Activated naive CD4-positive, alpha-beta T cell (primary cell): ENCODE results near the gene CFAP157.
"Not testable (repeated sequence)": the region's sequence is repeated elsewhere in the genome, so short reads cannot be mapped to it uniquely, and the experiment has no call there.

Experiments used
- DNase-seq, 4 experiments: peaks; one replicate each; lab custom pipeline; 2025; lab: John Stamatoyannopoulos, UW

The CFAP157 gene

DNA sequence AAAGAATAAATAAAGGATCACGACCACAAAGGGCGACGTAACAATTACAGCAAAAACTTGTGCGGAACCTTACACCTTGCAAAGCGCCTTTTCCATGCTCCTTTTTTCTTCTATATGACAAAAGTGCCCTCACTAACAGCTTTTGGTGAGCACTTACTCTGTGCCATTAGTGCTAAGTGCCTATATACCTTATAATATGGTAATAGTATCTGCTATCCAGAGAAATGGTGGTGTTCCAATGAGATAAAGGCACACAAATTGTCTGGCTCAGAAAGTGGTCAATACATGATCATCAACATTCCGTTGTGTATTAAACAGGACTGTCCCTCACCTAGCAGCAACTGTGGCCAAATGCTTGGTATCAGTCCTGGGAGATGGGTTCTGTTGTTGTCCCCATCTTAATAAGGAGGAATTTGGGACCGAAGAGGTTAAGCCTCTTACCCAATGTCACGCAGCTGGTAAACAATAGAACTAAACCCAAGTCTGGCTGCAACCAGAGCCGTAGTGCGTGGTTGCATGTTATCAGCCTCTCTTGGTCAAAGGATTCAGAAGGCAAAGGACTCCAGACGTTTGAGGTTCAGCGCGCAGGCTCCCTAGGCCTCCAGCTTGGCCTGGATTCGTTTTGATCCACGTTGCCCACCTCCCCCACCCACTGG, 28.9 kb downstream of the CFAP157 start:
- no peak for DNase-seq

DNA sequence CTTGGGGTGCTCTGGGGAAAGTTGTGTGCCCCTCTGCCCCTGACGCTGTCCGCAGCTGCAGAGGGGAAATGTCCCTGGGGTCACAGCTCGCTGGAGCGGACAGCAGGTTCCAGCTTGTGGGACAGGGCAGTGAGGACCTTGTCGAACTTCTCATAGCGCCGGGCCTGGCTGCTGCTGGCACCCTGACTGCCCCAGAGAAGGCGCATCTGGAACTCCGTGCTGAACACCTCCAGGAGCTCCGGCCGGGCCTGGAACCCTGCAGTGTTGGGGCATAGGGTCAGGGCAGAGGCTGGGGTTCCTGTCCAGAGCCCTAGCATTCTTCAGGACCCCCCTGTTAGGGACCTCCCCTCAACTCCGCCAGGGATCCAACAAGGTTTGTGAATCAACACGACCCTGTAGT, 31.9 kb downstream of the CFAP157 start:
- no peak for DNase-seq

DNA sequence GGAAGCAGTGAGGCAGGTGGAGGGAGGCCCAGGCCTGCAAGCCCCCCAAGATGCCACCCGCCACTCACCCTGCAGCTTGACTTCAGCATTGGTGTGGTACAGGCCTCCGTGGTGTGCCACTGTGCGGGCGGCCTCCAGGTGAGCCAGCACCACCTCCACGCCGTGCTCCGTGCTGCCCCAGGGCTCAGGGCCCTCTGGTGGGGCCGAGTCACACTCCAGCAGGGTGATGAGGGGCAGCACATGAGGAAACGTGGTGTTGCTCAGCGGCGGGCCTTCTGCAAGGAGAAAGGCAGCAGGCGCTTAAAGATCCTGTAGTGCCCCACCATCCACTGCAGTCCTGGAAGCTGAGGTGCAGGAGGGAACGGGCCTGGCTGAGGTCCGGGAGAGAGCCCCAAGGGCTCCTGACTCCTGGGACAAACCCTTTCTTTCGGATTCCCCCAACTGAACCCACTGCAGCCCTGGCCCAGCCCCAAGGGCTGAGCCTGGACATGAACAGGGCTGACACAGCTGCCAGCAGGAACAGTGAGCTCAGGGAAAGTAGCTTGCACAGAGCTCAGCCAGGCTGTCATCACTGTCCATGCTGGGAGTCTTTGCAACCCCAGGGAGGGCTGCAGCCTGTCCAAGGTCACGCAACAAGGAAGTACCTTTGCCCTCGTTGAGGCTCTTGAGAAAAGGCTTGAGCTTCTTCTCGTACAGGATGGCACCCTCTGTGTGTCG, 33.0 kb downstream of the CFAP157 start:
- DNase-seq, result no peak

DNA sequence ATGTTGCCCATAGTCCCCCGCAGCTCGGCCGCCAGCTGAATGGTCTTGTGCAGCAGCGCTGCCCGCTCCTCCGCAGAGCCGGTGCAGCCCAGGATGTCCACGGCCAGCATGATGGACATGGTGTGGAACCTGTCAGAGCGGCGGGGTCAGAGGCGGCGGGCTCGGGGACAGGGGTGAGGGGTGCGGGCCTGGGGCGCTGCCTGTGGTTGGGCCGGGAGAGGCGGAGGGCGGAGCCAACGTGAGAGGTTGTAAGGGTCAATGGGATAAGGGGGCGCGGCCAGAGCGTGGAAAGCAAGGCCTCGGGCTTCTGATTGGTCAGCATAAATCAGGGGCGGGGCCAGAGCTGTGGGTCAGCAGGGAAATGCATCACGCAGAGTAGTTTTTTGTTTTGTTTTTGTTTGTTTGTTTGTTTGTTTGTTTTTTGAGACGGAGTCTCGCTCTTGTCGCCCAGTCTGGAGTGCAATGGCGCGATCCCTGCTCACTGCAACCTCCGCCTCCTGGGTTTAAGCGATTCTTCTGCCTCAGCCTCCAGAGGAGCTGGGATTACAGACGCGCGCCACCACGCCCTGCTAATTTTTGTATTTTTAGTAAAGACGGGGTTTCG, 35.1 kb downstream of the CFAP157 start:
- DNase-seq, result no peak

DNA sequence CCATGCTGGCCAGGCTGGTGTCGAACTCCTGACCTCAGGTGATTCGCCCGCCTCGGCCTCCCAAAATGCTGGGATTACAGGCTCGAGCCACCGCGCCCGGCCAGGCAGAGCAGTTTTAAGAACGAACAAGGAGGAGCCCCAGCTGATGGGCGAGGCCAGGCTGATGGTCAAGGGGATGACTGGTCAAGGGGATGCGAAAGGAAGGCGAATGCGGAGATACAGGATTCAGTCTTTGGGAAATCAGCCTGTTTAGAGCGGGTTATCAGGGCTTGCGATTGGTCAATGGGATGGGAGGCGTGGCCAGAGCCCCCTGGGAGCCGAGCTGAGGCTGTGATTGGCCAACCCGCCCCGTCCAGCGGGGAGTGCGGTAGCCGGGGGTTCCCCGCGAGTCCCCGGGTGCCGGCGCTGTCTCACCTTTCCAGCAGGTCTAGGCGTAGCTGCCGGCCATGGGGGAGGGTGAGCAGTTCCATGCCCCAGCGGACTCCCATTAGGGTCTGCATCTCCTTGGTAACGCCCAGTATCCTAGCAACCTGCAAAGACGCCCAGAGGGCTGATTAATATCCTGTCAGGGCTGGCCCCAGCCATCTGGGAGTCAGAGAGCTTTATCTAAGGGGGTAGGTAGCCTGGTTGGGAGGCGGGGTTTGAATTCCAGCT, 35.8 kb downstream of the CFAP157 start:
- no peak for DNase-seq

DNA sequence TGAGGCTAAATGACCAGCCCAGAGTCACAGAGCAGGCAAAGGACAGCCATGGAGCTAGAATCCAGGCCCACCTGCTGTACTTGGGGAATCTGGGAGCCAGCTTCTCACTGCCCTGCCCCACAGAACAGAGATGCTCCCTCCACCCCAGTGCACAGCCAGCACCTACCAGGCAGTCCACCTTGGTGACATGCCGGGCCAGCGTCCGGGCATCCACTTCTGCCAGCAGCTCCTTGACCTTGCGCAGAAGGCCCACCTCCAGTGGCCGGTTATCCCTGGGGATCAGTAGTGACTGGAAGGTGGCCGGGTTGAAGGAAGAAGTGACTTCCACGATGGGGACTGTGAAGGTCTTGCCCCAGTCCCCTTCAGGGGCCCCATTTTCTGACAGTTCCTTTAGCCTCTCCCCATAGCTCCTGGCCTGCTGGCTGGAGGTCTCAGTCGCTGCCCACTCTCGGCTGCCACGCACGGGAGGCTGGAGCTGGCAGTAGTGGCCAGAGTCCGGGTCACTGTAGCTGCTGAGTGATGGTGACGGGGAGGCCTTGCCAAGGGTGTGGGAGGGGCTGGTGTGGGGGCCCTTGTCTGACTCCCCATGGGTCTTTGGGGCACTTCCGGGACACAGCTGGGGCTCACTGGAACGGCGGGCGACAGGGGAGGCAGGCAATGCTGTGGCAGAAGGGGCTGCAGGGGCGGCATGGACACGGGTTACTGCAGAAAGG, 37.8 kb downstream of the CFAP157 start:
- DNase-seq, result no peak

DNA sequence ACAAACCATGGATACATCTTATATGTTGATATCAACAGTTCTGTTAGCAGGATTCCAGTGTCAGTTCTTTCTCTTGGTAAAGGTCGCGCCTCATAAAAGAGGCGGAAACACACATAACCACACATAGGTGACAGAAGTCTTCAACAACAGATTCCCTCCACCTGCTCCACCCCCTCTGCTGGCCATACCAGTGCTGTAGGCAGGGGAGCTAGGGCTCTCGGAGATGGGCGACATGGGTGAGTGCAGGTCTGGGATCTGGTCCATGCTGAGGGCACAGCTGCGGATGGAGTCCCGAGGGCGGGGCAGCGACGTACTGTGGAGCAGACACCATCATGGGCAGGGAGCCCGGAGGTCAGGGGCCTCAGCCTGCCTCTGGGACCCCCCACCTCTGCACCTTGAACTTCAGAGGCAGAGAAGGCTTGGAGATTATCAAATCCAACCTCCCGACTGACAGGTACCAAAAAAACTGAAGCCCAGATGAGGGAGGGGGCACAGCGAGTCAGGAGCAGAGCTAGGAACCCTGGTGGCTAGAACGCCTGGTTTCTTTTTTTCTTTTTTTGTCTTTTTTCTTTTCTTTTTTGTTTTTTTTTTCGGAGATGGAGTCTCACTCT, 40.3 kb downstream of the CFAP157 start:
- DNase-seq, result peak in 1 of 4 experiments; percentile 14

DNA sequence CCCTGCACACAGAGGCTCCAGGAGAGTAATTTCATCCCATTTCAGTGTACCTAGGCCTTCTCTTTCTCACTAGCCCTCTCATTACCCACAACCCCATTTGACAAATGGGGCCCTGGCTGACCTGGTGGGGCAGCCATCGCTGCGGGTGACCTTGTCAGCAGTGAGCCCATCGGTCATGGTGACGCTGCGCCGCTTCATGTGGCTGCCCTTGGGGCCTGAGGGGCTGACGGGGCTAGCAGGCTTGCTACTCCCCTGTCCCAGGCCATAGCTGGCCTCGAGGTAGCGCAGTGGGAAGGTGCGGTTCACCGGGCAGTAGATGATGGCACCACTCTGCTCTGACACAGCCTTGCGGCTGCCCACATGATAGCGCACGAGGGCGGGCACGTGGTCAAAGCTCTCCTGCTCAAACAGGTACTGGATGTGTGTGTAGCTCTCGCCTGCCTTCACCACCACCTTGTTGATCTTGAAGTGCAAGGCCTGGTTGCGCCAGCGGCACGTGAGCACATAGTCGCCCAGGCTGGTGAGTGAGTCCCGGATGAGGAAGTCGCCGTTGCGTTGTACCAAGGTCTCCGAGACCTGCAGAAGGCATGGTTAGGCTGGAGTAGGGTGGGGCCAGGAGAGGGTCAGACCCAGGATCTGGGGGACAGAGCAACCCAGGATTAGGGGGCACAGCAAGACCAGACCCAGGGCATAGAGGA, 42.5 kb downstream of the CFAP157 start:
- DNase-seq, result no peak

DNA sequence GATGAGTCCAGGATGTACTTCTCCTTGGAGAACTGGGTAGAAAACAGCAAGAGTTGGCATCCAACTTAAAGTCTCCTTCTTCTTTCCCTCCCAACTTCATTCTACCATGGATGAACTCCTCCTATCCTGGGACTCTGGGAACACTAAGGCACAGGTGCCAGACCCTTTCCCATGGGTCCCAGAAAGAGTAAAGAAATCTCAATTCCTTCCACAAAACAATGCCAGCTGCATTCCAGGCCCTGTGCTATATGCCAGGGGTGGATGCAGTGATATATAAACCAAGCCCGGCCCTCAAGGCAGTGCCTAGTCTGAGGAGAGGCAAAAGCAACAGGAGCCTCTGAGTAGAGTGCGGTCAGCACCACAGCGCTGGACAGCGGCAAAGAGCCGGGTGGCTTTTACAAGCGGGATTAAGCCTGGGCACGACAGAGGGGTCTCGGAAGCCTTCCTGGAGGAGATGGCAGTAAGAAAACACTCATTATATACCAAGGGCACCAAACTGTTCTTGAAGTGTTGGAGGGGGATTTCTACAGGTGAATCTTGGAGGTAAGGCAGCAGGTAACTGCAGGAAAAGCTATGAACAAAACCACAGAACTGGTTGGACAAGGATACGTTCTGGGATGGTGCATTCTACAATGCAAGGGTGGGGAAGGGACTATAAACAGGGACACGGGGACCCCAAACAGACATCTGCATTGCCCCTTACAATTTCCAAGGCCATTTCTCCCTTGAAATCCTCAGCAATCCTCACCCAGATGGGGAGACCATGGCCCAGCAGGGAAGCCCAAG, 44.7 kb downstream of the CFAP157 start:
- DNase-seq, result no peak

DNA sequence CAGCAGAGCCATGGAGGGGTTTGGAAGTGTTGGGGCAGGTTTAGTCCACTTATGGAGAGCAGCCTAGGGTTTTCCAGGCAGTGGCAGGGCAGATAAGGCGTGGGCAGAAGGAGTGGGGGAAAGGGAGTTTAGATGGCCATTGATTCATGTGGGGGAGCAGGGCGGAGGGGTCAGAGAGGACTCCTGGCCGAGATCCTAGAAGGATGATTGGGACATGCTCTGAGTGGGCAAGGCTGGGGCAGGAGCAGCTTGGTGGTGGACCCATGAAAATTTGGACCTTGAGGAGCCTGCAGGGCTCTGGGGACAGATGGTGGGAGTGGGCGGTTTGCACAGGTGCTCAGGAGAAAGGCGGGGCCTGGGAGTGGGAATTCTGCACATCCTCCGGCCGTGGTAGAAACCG, 46.4 kb downstream of the CFAP157 start:
- no peak for DNase-seq

DNA sequence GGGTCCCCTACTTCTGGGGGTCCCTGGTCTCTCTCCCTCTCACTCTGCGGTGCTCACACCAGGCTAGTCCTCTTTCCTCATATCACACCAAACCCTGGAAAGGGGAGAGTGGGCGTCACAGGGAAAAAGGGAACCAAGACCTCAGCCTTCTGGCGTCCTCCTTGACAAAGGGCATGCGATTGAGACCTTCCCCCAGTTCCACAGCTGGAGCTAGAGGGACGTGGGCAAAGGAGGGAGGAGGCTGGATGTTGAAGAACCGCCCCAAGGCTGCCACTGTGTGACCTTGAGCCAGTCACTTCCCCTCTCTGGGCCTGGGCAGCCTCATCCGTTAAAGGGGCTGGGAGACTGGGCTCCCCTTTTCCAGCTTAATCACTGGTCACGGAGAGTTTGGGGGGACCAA, 46.8 kb downstream of the CFAP157 start:
- DNase-seq, result no peak

DNA sequence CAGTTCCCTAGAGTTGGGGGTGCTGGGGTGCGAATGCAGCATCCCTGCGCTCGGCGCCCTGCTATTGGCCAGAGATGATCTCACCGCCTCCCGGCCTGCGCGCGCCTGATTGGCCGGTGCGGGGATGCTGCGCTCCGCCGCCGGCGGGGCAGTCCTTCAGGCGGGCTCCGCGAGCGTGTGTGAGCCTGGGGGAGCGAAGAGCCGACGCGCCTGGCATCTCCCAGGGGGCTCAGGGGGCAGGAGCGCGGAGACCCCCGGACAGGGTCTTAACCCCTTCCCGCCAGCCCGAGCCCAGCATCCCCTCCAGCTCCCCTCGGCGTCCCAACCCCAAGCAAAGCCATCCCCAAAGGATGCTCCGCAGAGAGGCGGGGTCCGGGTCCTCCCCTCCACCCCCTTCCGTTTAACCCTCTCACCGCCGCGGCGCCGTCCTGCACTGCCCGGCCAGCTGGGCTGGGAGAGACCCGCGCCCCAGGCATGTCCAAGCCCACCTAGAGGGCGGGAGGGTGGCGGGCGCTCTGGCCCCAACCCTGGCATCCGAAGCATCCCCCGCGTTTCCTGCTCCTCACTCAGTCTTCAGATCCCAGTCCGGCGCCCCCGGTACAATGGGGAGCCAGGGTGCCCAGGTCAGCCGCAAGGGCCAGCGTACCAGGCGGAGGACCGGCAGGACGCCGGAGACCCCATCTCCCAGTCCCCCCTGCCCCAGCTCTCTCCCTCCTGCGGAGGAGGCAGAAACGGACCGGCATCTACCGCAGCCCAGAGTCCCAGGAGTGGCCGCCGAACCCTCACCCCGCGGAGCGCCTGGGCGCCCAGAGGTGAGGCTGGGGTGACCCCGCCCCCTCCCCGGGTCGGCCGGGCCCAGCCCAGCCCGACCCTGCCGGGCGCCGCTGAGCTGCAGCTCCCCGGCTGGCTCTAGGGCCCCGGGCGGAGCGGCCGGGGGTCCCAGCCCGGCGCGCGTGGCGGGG, 47.6 kb downstream of the CFAP157 start:
- DNase-seq, result no peak

DNA sequence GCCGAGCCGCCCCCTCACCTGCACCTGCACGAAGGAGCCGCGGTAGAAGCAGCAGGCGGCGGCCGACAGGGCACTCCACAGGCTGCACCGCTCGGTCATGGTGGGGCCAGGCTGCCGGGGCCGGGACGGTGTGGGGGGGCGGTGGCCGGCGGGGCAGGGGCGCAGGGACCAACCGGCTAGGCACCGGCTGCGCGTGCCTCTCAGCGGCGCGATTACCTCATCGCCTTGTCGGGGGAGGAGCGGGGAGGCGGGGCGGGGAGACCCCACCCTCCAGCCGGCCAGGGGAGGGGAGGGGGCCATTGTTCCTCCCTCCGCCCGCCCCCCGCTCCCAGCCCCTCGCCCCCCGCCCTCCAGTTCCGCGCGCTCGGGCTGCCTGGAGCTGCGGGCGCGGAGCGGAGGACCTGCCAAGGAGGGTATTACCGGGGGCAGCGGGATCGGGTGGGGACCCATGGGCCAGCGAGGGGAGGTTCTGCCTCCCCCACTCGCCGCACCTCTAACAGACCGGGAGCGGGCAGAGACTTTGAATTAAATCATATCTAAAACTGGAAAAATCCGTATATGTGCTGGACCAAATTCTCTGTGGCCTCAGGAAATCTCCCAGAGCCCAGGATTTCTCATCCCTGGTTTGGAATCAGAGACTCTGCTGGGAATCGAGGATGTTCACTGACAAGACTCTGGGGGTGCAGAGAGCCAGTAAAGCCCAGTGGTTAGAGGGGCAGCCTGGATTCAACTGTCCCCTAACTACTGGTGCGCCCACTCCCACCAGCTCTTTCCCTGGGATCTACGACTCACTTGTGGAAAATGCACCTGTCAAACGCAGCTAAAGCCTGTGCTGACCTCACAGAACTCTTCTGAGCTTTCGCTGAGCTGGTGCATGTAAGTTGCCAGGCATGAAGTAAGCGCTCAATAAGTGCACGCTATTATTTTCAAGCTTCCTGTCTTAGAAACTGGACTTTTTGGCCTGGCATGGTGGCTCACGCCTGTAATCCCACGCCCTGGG, 48.6 kb downstream of the CFAP157 start:
- no peak for DNase-seq

DNA sequence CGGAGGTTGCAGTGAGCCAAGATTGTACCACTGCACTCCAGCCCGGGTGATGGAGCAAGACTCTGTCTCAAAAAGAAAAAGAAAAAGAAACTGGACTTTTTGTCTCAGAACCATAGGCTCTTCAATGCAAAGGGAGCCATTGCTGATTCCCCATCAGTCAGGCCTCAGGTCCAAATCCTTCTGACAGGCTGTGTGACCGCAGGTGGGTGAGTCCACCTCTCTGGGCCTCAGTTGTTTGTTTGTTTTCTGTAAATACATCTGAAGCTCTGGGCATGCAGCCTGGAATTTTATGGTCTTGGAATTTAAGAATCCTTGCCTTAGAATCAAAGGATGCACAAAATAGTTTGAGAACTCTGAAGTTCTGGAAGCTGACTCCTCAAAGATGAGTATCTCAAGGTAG, 49.4 kb downstream of the CFAP157 start:
- no peak for DNase-seq

DNA sequence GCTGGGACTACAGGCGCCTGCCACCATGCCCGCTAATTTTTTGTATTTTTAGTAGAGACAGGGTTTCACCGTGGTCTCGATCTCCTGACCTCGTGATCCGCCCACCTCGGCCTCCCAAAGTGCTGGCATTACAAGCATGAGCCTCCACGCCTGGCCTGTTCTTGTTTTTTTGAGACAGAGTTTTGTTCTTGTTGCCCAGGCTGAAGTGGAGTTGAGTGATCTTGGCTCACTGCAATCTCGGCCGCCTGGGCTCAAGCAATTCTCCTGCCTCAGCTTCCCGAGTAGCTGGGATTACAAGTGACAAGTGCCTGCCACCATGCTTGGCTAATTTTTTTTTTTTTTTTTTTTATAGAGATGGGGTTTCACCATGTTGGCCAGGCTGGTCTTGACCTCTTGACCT, 50.0 kb downstream of the CFAP157 start:
- not testable (repeated sequence) for DNase-seq

DNA sequence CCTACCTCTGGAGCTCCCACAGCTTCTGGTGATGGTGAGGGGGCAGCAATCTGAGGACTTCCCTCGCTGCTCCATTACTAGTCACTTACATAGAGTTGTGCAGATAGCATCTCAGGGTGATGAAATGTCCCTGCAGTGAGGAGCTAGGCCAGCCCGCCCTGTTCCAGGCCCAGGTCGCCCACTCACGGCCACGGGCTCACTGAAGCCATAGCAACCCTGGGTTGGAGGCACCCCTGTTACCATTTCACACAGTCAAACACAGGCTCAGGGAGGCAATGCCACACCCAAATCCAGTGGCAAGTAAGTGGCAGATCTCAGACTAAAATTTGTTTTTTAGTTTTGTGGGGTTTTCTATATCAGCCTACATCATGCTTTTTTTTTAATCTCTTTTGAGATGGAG, 52.1 kb downstream of the CFAP157 start:
- DNase-seq, result no peak

DNA sequence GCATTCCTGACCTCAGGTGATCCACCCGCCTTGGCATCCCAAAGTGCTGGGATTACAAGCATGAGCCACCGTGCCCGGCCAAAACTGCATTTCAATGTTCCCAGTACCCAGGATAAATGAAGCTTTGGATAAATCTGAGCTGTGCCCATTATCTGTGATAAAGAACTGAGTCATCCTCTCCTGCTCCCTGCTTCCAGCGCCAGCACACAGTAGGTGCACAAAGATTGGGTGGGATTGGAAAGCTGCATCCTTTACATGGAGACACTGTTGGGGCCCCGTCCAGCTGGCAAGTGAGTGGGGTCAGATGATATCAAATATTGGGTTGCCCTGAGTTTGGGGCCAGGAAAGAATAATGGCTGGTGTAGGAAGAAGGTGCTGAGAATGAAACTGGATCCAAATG, 54.3 kb downstream of the CFAP157 start:
- DNase-seq, result no peak

DNA sequence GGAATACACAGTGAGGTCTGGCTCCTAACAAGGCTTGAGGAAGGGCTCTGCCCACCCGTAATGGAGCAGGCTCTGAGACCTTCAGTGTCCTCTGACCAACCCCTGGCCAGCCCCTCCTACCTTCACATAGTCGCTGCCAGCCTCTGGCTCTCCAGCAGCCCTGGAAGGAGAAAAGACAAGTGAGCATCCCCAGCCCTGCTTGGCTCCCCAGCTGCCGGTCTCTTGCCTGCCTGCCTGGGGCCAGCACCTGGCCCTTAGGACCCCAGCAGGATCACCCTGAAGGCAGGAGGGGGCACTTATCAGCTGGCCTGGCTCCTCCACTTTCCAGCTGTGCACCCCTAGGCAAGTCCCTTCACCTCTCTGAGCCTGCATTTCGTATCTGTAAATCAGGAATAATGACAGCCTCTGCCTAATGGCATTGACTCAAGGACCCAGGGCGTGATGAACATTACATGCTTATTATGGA, 54.7 kb downstream of the CFAP157 start:
- DNase-seq, result no peak
